MM.1S (cell line): Measurements from ENCODE around the gene EFEMP2.

Experiments
- DNase-seq: peaks from one replicate; pipeline ENCODE4 v3.0.0-alpha.2; 2015
- H2AFZ ChIP-seq: fragments of 300-600 bp; sonication (generic); 2 replicates; pipeline ENCODE4 v1.6.0; 2016; ENCODE audit warnings: antibody characterized with exemption, low read length
- H3F3A ChIP-seq: fragments of 300-600 bp; sonication (generic); 2 replicates; pipeline ENCODE4 v1.6.1; 2016; ENCODE audit warnings: mild to moderate bottlenecking, antibody characterized with exemption, low read length, moderate library complexity, mixed read lengths; ENCODE audit not compliant: insufficient read depth
- H3K27ac ChIP-seq: fragments of 300-600 bp; sonication (generic); 2 replicates; pipeline ENCODE4 v1.5.1; 2016; ENCODE audit warnings: mild to moderate bottlenecking, low read length
- H3K27me3 ChIP-seq: fragments of 300-600 bp; sonication (generic); replicated peaks from 2 replicates; pipeline ENCODE4 v1.6.0; 2016; ENCODE audit warnings: low read length; ENCODE audit not compliant: insufficient read depth
- H3K36me3 ChIP-seq: fragments of 300-600 bp; sonication (generic); replicated peaks from 2 replicates; pipeline ENCODE4 v1.6.1; 2016; ENCODE audit warnings: mild to moderate bottlenecking, low read length, mixed read lengths; ENCODE audit not compliant: insufficient read depth
- H3K4me1 ChIP-seq: fragments of 300-600 bp; sonication (generic); 2 replicates; pipeline ENCODE4 v1.6.1; 2016; ENCODE audit warnings: low read length, mixed read lengths
- H3K4me2 ChIP-seq: fragments of 300-600 bp; sonication (generic); 2 replicates; pipeline ENCODE4 v1.6.0; 2016; ENCODE audit warnings: low read depth, low read length
- H3K4me3 ChIP-seq: fragments of 300-600 bp; sonication (generic); 2 replicates; pipeline ENCODE4 v1.5.1; 2016; ENCODE audit warnings: low read length, mixed read lengths
- H3K79me2 ChIP-seq: fragments of 300-600 bp; sonication (generic); 2 replicates; pipeline ENCODE4 v1.6.1; 2016; ENCODE audit warnings: mixed run types, low read length, mixed read lengths
- H3K9ac ChIP-seq: fragments of 300-600 bp; sonication (generic); 2 replicates; pipeline ENCODE4 v1.6.1; 2016; ENCODE audit warnings: low read length, mixed read lengths
- H3K9me2 ChIP-seq: fragments of 300-600 bp; sonication (generic); replicated peaks from 2 replicates; pipeline ENCODE4 v1.6.1; 2016; ENCODE audit warnings: mild to moderate bottlenecking, low read length, mixed read lengths; ENCODE audit not compliant: insufficient read depth
- H3K9me3 ChIP-seq: fragments of 300-600 bp; sonication (generic); replicated peaks from 2 replicates; pipeline ENCODE4 v1.6.1; 2016; ENCODE audit warnings: mild to moderate bottlenecking, low read length, mixed read lengths; ENCODE audit not compliant: insufficient read depth
- H4K20me1 ChIP-seq: fragments of 300-600 bp; sonication (generic); 2 replicates; pipeline ENCODE4 v1.6.1; 2016; ENCODE audit warnings: mild to moderate bottlenecking, low read length, moderate library complexity, mixed read lengths; ENCODE audit not compliant: insufficient read depth
- CTCF ChIP-seq: fragments of 300-600 bp; sonication (generic); IDR thresholded peaks from 2 replicates; pipeline ENCODE4 v1.5.1; 2016; ENCODE audit warnings: antibody characterized with exemption, low read length, mixed read lengths
- EZH2 ChIP-seq: fragments of 300-600 bp; sonication (generic); optimal IDR thresholded peaks from 2 replicates; pipeline ENCODE3; 2017; ENCODE audit warnings: low read depth, mild to moderate bottlenecking, antibody characterized with exemption, low read length, mixed read lengths
- EZH2phosphoT487 ChIP-seq: fragments of 300-600 bp; sonication (generic); IDR thresholded peaks from 2 replicates; pipeline ENCODE4 v1.6.1; 2018; ENCODE audit warnings: antibody characterized with exemption, low read length

EFEMP2 gene

GRCh38 chr11:65856689-65857499, 15.7 kb downstream of the EFEMP2 start:
- Histone ChIP-seq H3F3A (peaks cover 61% of the 10 kb centered on the region), H2AFZ (no peak overlapping the region), H3K9me3 (no peaks in the 10 kb centered on the region), H3K79me2 (peaks cover 53% of the 10 kb centered on the region), H3K4me3 (peak overlapping the region; percentile 99), H3K9me2 (no peaks in the 10 kb centered on the region), H4K20me1 (peaks cover 28% of the 10 kb centered on the region), H3K4me1 (peaks cover 13% of the 10 kb centered on the region), H3K27ac (peak overlapping the region; percentile 80; the same call in 1 of the 2 replicates), H3K4me2 (peak overlapping the region; percentile 76), H3K36me3 (peaks cover 24% of the 10 kb centered on the region), H3K27me3 (no peaks in the 10 kb centered on the region), H3K9ac (peak overlapping the region; percentile 87)
- DNase-seq, result peak; percentile 63
- TF ChIP-seq EZH2 (no peak), EZH2phosphoT487 (no peak), CTCF (no peak)

GRCh38 chr11:65855927-65856363, 16.7 kb downstream of the EFEMP2 start:
- no peaks in the 10 kb centered on the region for H3K27me3 ChIP-seq
- H3K79me2 ChIP-seq, result peaks cover 44% of the 10 kb centered on the region
- no peak for DNase-seq
- no peak overlapping the region for H3K27ac ChIP-seq
- H3K4me3 ChIP-seq, result no peak overlapping the region
- no peaks in the 10 kb centered on the region for H3K9me3 ChIP-seq
- H3K4me2 ChIP-seq, result peak overlapping the region; percentile 76; the same call in 1 of the 2 replicates
- 0 out of 2 replicates have a peak, but pooled peaks cover 8% of the 10 kb centered on the region for H3K4me1 ChIP-seq
- H3K36me3 ChIP-seq, result peaks cover 24% of the 10 kb centered on the region
- H4K20me1 ChIP-seq, result peaks cover 28% of the 10 kb centered on the region
- peaks cover 58% of the 10 kb centered on the region for H3F3A ChIP-seq
- no peak overlapping the region for H2AFZ ChIP-seq
- no peak overlapping the region for H3K9ac ChIP-seq
- TF ChIP-seq EZH2 (no peak), CTCF (no peak), EZH2phosphoT487 (no peak)
- no peaks in the 10 kb centered on the region for H3K9me2 ChIP-seq

GRCh38 chr11:65854852-65855837, 17.5 kb downstream of the EFEMP2 start:
- Histone ChIP-seq H3K9ac (no peak overlapping the region), H3F3A (peaks cover 50% of the 10 kb centered on the region), H3K9me2 (no peaks in the 10 kb centered on the region), H3K79me2 (peaks cover 39% of the 10 kb centered on the region), H3K4me1 (0 out of 2 replicates have a peak, but pooled peaks cover 8% of the 10 kb centered on the region), H3K9me3 (no peaks in the 10 kb centered on the region), H3K27ac (no peak overlapping the region), H3K4me3 (no peak overlapping the region), H3K27me3 (no peaks in the 10 kb centered on the region), H2AFZ (no peak overlapping the region), H4K20me1 (peaks cover 28% of the 10 kb centered on the region), H3K36me3 (peaks cover 24% of the 10 kb centered on the region), H3K4me2 (no peak overlapping the region)
- no peak for DNase-seq
- TF ChIP-seq EZH2phosphoT487 (no peak), EZH2 (no peak)
